K562 treated with DMSO at 1 percent for 12 hours (cell line): ENCODE measurements around the gene LGALS9C. TPM values are rescaled to one million over a fixed set of nuclear protein-coding genes. Genes with fewer than 3 reads are reported as not detected.

Experiments
- total RNA-seq: library from RNA; unstranded; fragments of 300-600 nt; gene quantifications from 2 replicates; pipeline ENCODE4 v1.2.3, GENCODE V29; 2022; ENCODE audit not compliant: insufficient read depth

The LGALS9C gene
- not detected in 2 replicates for total RNA-seq

GRCh38 chr17:18476508-18477308 lies at the start of gene LGALS9C:
Gene LGALS9C (plus strand): TSS chr17:18476789. CDS start chr17:18476855, 66 bp downstream.

Other genes with a start within 250 kb of the LGALS9C start
- gene FLII, start 218.1 kb upstream of the LGALS9C start, total RNA-seq = 117 and 120 TPM in 2 replicates
- gene MIEF2, start 216.1 kb upstream of the LGALS9C start, total RNA-seq = 9.7 and 10.3 TPM in 2 replicates
- 11.3 and 40.6 TPM in 2 replicates for gene TOP3A, start 161.8 kb upstream of the LGALS9C start, total RNA-seq
- gene SMCR8, start 161.5 kb upstream of the LGALS9C start, total RNA-seq = 3.0 and 14.5 TPM in 2 replicates
- gene SHMT1, start 113.2 kb upstream of the LGALS9C start, total RNA-seq = 34.7 and 47.5 TPM in 2 replicates
- gene EVPLL, start 99.0 kb upstream of the LGALS9C start, total RNA-seq = not detected in 2 replicates
- not detected in 2 replicates for gene TBC1D28, start 167.6 kb downstream of the LGALS9C start, total RNA-seq
- 1.4 and 1.7 TPM in 2 replicates for gene FOXO3B, start 205.5 kb downstream of the LGALS9C start, total RNA-seq